ENCODE data around the gene ACVR1. TPM values are rescaled to one million over a fixed set of nuclear protein-coding genes. Genes with fewer than 3 reads are reported as not detected.

The ACVR1 gene
- total RNA-seq, 1 experiment from 2014 or later, result 17.1 TPM

DNA sequence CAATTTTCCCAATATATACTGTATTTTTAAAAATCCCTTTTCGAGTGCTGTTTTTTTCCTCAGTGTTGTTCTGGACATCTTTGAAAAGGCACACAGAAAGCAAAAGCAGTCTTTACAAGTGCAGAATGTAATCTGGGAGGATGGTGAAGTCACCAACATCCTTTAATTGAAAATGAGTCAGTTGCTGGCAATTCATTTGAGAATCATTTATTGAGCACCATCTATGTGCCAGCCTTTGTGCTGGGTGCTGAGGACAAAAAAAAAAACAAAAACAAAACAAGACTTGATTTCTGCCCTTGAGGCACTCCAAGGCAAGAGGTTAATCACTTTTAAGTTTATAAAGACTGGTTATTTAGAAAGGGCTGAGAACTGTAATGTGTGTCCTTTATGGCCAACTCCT, 46.7 kb upstream of the ACVR1 start:
- Histone ChIP-seq H3K27me3 (replicated peaks; ENCODE audit: insufficient read depth, low read depth, low read length, poor library complexity) (no peaks in the 10 kb centered on the region), H3K4me3 (ENCODE audit: low read depth, low read length, poor library complexity, severe bottlenecking) (no peak overlapping the region), H3K4me1 (ENCODE audit: insufficient read depth, low read length, poor library complexity, severe bottlenecking) (no peaks in the 10 kb centered on the region), H3K36me3 (ENCODE audit: insufficient read depth, low read length, poor library complexity, severe bottlenecking) (no peaks in the 10 kb centered on the region), H3K9me3 (ENCODE audit: low read depth, low read length, poor library complexity, severe bottlenecking) (no peaks in the 10 kb centered on the region), H3K27ac (ENCODE audit: low read depth, low read length, poor library complexity, severe bottlenecking) (no peak overlapping the region)
- no peak for TF ChIP-seq EZH2 (IDR thresholded peaks at IDR 0.05; ENCODE audit: borderline replicate concordance, low read depth, low read length, poor library complexity, severe bottlenecking)
- TF ChIP-seq CTCF (conservative IDR thresholded peaks at IDR 0.05; ENCODE audit: low read depth, low read length), result no peak
- CTCF ChIA-PET, result no interaction called here
- intact Hi-C loops (cut with micrococcal nuclease; ENCODE audit: unreplicated experiment), result no loop called here
- DNase-seq (ENCODE audit: low spot score), result no peak
- POLR2A ChIA-PET (ENCODE audit: low non-redundant PET), result no interaction called here
- no TSS peak for BruUV-seq (replicated peaks)

GRCh38 chr2:157922336-157922735, 46.2 kb upstream of the ACVR1 start:
- POLR2A ChIA-PET (ENCODE audit: low non-redundant PET), result no interaction called here
- CTCF ChIA-PET, result no interaction called here
- no peaks in the 10 kb centered on the region for H3K36me3 ChIP-seq (ENCODE audit: insufficient read depth, low read length, poor library complexity, severe bottlenecking)
- no peak overlapping the region for H3K4me3 ChIP-seq (ENCODE audit: low read depth, low read length, poor library complexity, severe bottlenecking)
- H3K9me3 ChIP-seq (ENCODE audit: low read depth, low read length, poor library complexity, severe bottlenecking), result no peaks in the 10 kb centered on the region
- no peak for DNase-seq (ENCODE audit: low spot score)
- BruUV-seq (replicated peaks), result no TSS peak
- H3K4me1 ChIP-seq (ENCODE audit: insufficient read depth, low read length, poor library complexity, severe bottlenecking), result no peaks in the 10 kb centered on the region
- H3K27ac ChIP-seq (ENCODE audit: low read depth, low read length, poor library complexity, severe bottlenecking), result no peak overlapping the region
- intact Hi-C loops (cut with micrococcal nuclease; ENCODE audit: unreplicated experiment), result no loop called here
- TF ChIP-seq CTCF (conservative IDR thresholded peaks at IDR 0.05; ENCODE audit: low read depth, low read length) (no peak), EZH2 (IDR thresholded peaks at IDR 0.05; ENCODE audit: borderline replicate concordance, low read depth, low read length, poor library complexity, severe bottlenecking) (no peak)
- H3K27me3 ChIP-seq (replicated peaks; ENCODE audit: insufficient read depth, low read depth, low read length, poor library complexity), result no peaks in the 10 kb centered on the region

GRCh38 chr2:157920736-157921135, 44.6 kb upstream of the ACVR1 start:
- no peaks in the 10 kb centered on the region for H3K36me3 ChIP-seq (ENCODE audit: insufficient read depth, low read length, poor library complexity, severe bottlenecking)
- no peaks in the 10 kb centered on the region for H3K4me1 ChIP-seq (ENCODE audit: insufficient read depth, low read length, poor library complexity, severe bottlenecking)
- H3K9me3 ChIP-seq (ENCODE audit: low read depth, low read length, poor library complexity, severe bottlenecking), result no peaks in the 10 kb centered on the region
- no TSS peak for BruUV-seq (replicated peaks)
- TF ChIP-seq EZH2 (IDR thresholded peaks at IDR 0.05; ENCODE audit: borderline replicate concordance, low read depth, low read length, poor library complexity, severe bottlenecking) (no peak), CTCF (conservative IDR thresholded peaks at IDR 0.05; ENCODE audit: low read depth, low read length) (no peak)
- CTCF ChIA-PET, result no interaction called here
- H3K27ac ChIP-seq (ENCODE audit: low read depth, low read length, poor library complexity, severe bottlenecking), result no peak overlapping the region
- POLR2A ChIA-PET (ENCODE audit: low non-redundant PET), result no interaction called here
- intact Hi-C loops (cut with micrococcal nuclease; ENCODE audit: unreplicated experiment), result no loop called here
- DNase-seq (ENCODE audit: low spot score), result no peak
- H3K4me3 ChIP-seq (ENCODE audit: low read depth, low read length, poor library complexity, severe bottlenecking), result no peak overlapping the region
- H3K27me3 ChIP-seq (replicated peaks; ENCODE audit: insufficient read depth, low read depth, low read length, poor library complexity), result no peaks in the 10 kb centered on the region
